ENCODE results near the gene EML1. TPM values are rescaled to one million over a fixed set of nuclear protein-coding genes. Genes with fewer than 3 reads are reported as not detected.

Gene EML1
- total RNA-seq, 1 donor from 2014 or later = 57.2 TPM

DNA sequence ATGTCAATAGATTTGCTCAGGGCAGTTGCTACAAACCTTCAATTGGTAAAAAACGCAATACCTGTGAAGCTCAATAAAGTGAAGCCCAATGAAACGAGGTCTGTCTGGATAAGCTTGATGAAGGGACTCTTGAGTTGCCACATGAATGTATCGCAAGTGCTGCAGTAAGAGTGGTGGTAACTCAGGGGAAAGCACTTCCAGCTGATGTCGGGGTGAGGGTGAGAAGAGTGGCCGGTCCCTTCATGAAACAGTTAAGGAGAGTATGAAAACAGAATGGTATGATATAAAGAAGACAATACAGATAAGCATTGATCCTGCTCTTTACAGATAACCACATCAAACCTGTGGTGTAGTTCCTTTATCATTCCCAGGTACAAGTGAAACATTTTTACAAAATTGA is 188.6 kb downstream of the EML1 start:
- H3K9me3 ChIP-seq (ENCODE audit: low read depth) = peaks cover 3% of the 10 kb centered on the region
- DNase-seq (ENCODE audit: low spot score) = no peak
- no peak overlapping the region for H3K9ac ChIP-seq
- H3K27me3 Mint-ChIP-seq (ENCODE audit: insufficient read depth, low read depth) = no peaks in the 10 kb centered on the region
- peaks cover 74% of the 10 kb centered on the region for H3K79me2 ChIP-seq (ENCODE audit: low read depth)
- peaks cover 4% of the 10 kb centered on the region for H3K4me1 ChIP-seq
- no peak overlapping the region for H3K4me2 ChIP-seq
- peaks cover 33% of the 10 kb centered on the region for H3K9me3 Mint-ChIP-seq
- H2AFZ ChIP-seq (replicated peaks) = no peak overlapping the region
- no peak overlapping the region for H3K27ac ChIP-seq
- no peaks in the 10 kb centered on the region for H3K4me1 Mint-ChIP-seq
- H3K36me3 ChIP-seq = no peaks in the 10 kb centered on the region
- H3K4me3 ChIP-seq = no peak overlapping the region
- TF ChIP-seq EZH2 (IDR thresholded peaks at IDR 0.05) (no peak), EZH2phosphoT487 (IDR thresholded peaks at IDR 0.05) (no peak)
- TF ChIP-seq, protein P1, sequence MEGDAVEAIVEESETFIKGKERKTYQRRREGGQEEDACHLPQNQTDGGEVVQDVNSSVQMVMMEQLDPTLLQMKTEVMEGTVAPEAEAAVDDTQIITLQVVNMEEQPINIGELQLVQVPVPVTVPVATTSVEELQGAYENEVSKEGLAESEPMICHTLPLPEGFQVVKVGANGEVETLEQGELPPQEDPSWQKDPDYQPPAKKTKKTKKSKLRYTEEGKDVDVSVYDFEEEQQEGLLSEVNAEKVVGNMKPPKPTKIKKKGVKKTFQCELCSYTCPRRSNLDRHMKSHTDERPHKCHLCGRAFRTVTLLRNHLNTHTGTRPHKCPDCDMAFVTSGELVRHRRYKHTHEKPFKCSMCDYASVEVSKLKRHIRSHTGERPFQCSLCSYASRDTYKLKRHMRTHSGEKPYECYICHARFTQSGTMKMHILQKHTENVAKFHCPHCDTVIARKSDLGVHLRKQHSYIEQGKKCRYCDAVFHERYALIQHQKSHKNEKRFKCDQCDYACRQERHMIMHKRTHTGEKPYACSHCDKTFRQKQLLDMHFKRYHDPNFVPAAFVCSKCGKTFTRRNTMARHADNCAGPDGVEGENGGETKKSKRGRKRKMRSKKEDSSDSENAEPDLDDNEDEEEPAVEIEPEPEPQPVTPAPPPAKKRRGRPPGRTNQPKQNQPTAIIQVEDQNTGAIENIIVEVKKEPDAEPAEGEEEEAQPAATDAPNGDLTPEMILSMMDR (IDR thresholded peaks at IDR 0.05) = no peak
- peaks cover 24% of the 10 kb centered on the region for H3K36me3 Mint-ChIP-seq
- peaks cover 9% of the 10 kb centered on the region for H3F3A ChIP-seq (ENCODE audit: low read depth)
- no peaks in the 10 kb centered on the region for H3K27me3 ChIP-seq
- H3K27ac Mint-ChIP-seq = no peak overlapping the region
- H4K20me1 ChIP-seq (ENCODE audit: low read depth) = peaks cover 29% of the 10 kb centered on the region
- no peak overlapping the region for H3K4me3 Mint-ChIP-seq

DNA sequence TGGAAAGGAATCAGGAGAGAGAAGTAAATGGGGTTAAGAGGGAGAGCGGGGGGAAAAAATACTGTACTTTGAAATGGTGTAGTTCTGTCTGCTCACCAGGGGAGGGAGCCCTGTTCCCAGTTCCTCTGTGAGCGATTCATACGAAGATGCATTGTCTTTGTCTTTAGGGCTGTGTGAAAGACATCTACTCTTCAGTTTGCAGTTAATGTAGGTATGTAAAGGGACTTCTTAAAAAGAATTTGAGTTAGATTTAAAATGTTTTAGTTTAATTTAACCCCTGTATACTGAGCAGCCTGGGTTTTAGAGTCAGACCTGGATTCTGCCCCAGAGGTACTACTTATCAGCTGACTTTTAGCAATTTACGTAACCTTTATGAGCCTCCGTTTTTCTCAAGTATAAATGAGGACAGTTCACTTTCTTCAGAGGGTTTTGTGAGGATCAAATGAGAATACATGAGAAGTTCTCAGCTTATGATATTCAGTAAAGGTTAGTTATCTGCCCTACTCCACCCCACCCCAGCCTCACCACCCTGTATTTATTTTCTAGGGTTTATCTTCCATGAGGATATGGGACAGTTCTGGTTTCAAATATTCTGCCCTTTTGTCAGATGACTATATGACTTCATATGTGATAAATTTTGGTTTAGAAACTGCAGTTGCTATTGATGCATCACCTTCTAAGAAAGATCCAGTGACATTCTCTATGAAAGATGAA is 189.5 kb downstream of the EML1 start:
- Histone ChIP-seq H3F3A (ENCODE audit: low read depth) (peaks cover 9% of the 10 kb centered on the region), H3K4me1 (peaks cover 4% of the 10 kb centered on the region), H3K4me2 (peak overlapping the region; percentile 4), H2AFZ (replicated peaks) (no peak overlapping the region), H3K4me3 (no peak overlapping the region), H3K27ac (no peak overlapping the region), H3K79me2 (ENCODE audit: low read depth) (peaks cover 66% of the 10 kb centered on the region), H3K36me3 (no peaks in the 10 kb centered on the region), H4K20me1 (ENCODE audit: low read depth) (peaks cover 29% of the 10 kb centered on the region), H3K9ac (no peak overlapping the region), H3K27me3 (no peaks in the 10 kb centered on the region), H3K9me3 (ENCODE audit: low read depth) (peaks cover 3% of the 10 kb centered on the region)
- Mint-ChIP-seq H3K4me1 (no peaks in the 10 kb centered on the region), H3K27ac (no peak overlapping the region), H3K9me3 (peaks cover 31% of the 10 kb centered on the region), H3K27me3 (ENCODE audit: insufficient read depth, low read depth) (peaks cover 2% of the 10 kb centered on the region), H3K36me3 (peaks cover 21% of the 10 kb centered on the region), H3K4me3 (peak overlapping the region; percentile 58)
- TF ChIP-seq, protein P1 (IDR thresholded peaks at IDR 0.05) = peak; percentile 88
- no peak for TF ChIP-seq EZH2 (IDR thresholded peaks at IDR 0.05)
- DNase-seq (ENCODE audit: low spot score) = peak; percentile 74

DNA sequence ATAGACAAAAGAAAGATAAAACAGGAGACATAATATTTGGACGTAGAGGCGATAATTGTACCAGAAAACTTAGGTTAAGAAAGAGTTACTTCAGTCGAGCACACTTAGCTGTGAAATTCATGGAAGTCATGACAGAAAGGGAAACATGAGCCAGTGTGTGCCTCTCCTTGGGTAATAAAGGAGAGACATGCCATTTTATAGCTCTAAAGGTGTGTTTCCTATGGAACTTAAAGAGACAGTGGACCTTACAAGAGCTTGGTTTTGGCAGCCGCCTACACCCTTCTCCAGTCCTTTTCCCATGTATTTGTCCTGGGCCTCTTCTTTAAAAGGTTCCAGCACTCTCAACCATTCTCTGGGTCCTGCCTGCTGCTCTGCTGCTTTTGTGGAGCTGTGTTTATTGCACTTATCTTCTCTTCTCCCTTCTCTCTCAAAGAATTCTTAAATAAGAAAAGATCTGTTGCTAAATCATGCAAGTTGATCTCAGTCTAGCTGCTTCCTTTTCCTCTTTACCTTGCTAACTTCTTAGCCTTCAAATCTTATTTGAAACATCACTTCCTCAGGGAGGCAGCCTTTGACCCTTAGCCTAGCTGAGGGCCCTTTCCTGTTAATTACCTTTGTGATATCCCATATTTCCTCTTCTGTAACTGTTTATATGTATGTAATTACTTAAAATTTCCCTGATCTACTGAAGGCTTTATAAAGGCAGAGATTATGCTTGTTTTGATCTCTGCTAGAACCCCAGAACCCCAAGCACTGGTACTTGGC is 190.2 kb downstream of the EML1 start:
- DNase-seq (ENCODE audit: low spot score) = no peak
- H3K27ac Mint-ChIP-seq = no peak overlapping the region
- Histone ChIP-seq H3K36me3 (no peaks in the 10 kb centered on the region), H3K79me2 (ENCODE audit: low read depth) (peaks cover 62% of the 10 kb centered on the region), H4K20me1 (ENCODE audit: low read depth) (peaks cover 29% of the 10 kb centered on the region), H3K4me3 (no peak overlapping the region), H3K27ac (no peak overlapping the region), H3K9me3 (ENCODE audit: low read depth) (peaks cover 3% of the 10 kb centered on the region), H3K4me2 (no peak overlapping the region), H2AFZ (replicated peaks) (no peak overlapping the region), H3K9ac (no peak overlapping the region), H3K4me1 (peaks cover 4% of the 10 kb centered on the region), H3K27me3 (no peaks in the 10 kb centered on the region), H3F3A (ENCODE audit: low read depth) (peaks cover 9% of the 10 kb centered on the region)
- peaks cover 22% of the 10 kb centered on the region for H3K36me3 Mint-ChIP-seq
- no peaks in the 10 kb centered on the region for H3K4me1 Mint-ChIP-seq
- H3K4me3 Mint-ChIP-seq = no peak overlapping the region
- H3K9me3 Mint-ChIP-seq = peaks cover 34% of the 10 kb centered on the region
- H3K27me3 Mint-ChIP-seq (ENCODE audit: insufficient read depth, low read depth) = peaks cover 2% of the 10 kb centered on the region
- TF ChIP-seq, protein P1 (IDR thresholded peaks at IDR 0.05) = no peak
- TF ChIP-seq EZH2 (IDR thresholded peaks at IDR 0.05) (no peak), EZH2phosphoT487 (IDR thresholded peaks at IDR 0.05) (no peak)

All from neural progenitor cell (in vitro differentiated cells).